K562 (cell line): Measurements from ENCODE around the gene CCDC71L. TPM values are rescaled to one million over a fixed set of nuclear protein-coding genes. Genes with fewer than 3 reads are reported as not detected.

Source experiments
- ATAC-seq: fragments of 200-7000 bp; cut with Tn5 transposase; 3 replicates; pipeline ENCODE4 v1.9.1; 2020; ENCODE audit warnings: moderate library complexity
- BruUV-seq: library from RNA; stranded (reverse); fragments of 400-500 nt; replicated peaks from 2 replicates; lab custom pipeline; 2021; lab: Mats Ljungman, UMichigan
- CTCF ChIA-PET: fragments of 300-600 bp; formaldehyde crosslinking; extraction: SDS; loops from one replicate; lab custom pipeline; 2021; ENCODE audit warnings: low intra/inter-chr PET ratio; lab: Yijun Ruan, JAX
- POLR2A ChIA-PET: fragments of 300-600, 350-650 bp; sonication (Branson Sonifier 250); formaldehyde crosslinking; extraction: SDS; loops from one replicate; lab custom pipeline; 2021; ENCODE audit warnings: antibody characterized with exemption, inconsistent platforms; lab: Yijun Ruan, JAX
- DNase-seq, 4 experiments: peaks; one replicate each; pipeline versions ENCODE4 v3.0.0 to v3.0.0-alpha.2; 2011 to 2018; ENCODE audit warnings: low spot score in 3 of 4, mixed read lengths in 3 of 4; ENCODE audit errors: extremely low read depth in 1 of 4
- FAIRE-seq: peaks from 2 replicates; lab custom pipeline; 2011; peaks lifted over from hg19 to GRCh38; lab: Jason Lieb, UNC
- H2AFZ ChIP-seq: 2 replicates; pipeline ENCODE4 v1.6.0; 2011; ENCODE audit warnings: low read depth, low read length, control low read depth, inconsistent platforms
- H3K27ac ChIP-seq: fragments of 200-600 bp; 3 replicates; pipeline ENCODE4 v1.8.0; 2011; ENCODE audit warnings: low read depth, mild to moderate bottlenecking, control low read depth, inconsistent platforms, low read length, moderate library complexity, mixed read lengths; ENCODE audit errors: extremely low read depth
- H3K27me3 ChIP-seq, 2 experiments: fragments of 300-600 bp in 1 of 2; 2 replicates in 1 of 2; 3 replicates in 1 of 2; pipeline versions ENCODE4 v1.6.0 to v1.8.0; 2011; ENCODE audit warnings: inconsistent platforms in 2 of 2, low read length in 2 of 2, mild to moderate bottlenecking in 1 of 2, mixed read lengths in 1 of 2, moderate library complexity in 1 of 2; ENCODE audit not compliant: control insufficient read depth in 2 of 2, insufficient read depth in 2 of 2
- H3K36me3 ChIP-seq: fragments of 300-600 bp; 3 replicates; pipeline ENCODE4 v1.8.0; 2011; ENCODE audit warnings: mild to moderate bottlenecking, low read length, inconsistent platforms; ENCODE audit not compliant: control insufficient read depth, insufficient read depth
- H3K4me1 ChIP-seq, 2 experiments: fragments of 200-600 bp in 1 of 2; replicated peaks in 1 of 2; 2 replicates in 1 of 2; 3 replicates in 1 of 2; pipeline versions ENCODE4 v1.5.1 to v1.8.0; 2011; ENCODE audit warnings: inconsistent platforms in 2 of 2, low read length in 2 of 2, mild to moderate bottlenecking in 1 of 2, mixed read lengths in 1 of 2, moderate library complexity in 1 of 2; ENCODE audit not compliant: control insufficient read depth in 2 of 2, insufficient read depth in 2 of 2
- H3K4me2 ChIP-seq: 2 replicates; pipeline ENCODE4 v1.6.1; 2011; ENCODE audit warnings: low read length, control low read depth, inconsistent platforms, mixed read lengths; ENCODE audit not compliant: insufficient read depth
- H3K4me3 ChIP-seq: fragments of 200-600 bp; sonication (generic), shearing (Covaris generic); 2 replicates; pipeline ENCODE4 v1.5.1; 2016; ENCODE audit warnings: control low read depth, inconsistent platforms
- H3K79me2 ChIP-seq: fragments of 200-600 bp; 3 replicates; pipeline ENCODE4 v1.8.0; 2011; ENCODE audit warnings: low read length, inconsistent platforms; ENCODE audit not compliant: control insufficient read depth, insufficient read depth
- H3K9ac ChIP-seq, 2 experiments: 2 replicates each; pipeline versions ENCODE4 v1.6.0 to v1.6.1; 2011; ENCODE audit warnings: low read depth in 2 of 2, low read length in 2 of 2, control low read depth in 1 of 2, inconsistent platforms in 1 of 2, mild to moderate bottlenecking in 1 of 2, mixed read lengths in 1 of 2; ENCODE audit not compliant: insufficient read depth in 1 of 2
- H3K9me1 ChIP-seq: one replicate; pipeline ENCODE4 v1.6.0; 2011; ENCODE audit warnings: inconsistent platforms, mild to moderate bottlenecking, low read length, moderate library complexity; ENCODE audit not compliant: control insufficient read depth, insufficient read depth
- H3K9me3 ChIP-seq: replicated peaks from 2 replicates; pipeline ENCODE4 v1.5.1; 2011; ENCODE audit warnings: low read depth, low read length, inconsistent platforms; ENCODE audit not compliant: control insufficient read depth, insufficient read depth
- H4K20me1 ChIP-seq: replicated peaks from 2 replicates; pipeline ENCODE4 v1.6.1; 2011; ENCODE audit warnings: low read length, inconsistent platforms, mixed read lengths; ENCODE audit not compliant: control insufficient read depth, insufficient read depth
- ARNT ChIP-seq, 2 experiments: fragments of 450-650 bp; IDR thresholded peaks; 2 replicates each; pipeline ENCODE4 v1.6.1; 2016; ENCODE audit warnings: mild to moderate bottlenecking in 1 of 2
- CBX2 ChIP-seq: fragments of 200-600 bp; sonication (generic); IDR thresholded peaks from one replicate; pipeline ENCODE4 v1.6.1; 2012; ENCODE audit warnings: mild to moderate bottlenecking, low read length, inconsistent platforms; ENCODE audit not compliant: insufficient read depth, poor library complexity, severe bottlenecking
- EHMT2 ChIP-seq: fragments of 450-650 bp; IDR thresholded peaks from 2 replicates; pipeline ENCODE4 v1.6.1; 2018; ENCODE audit warnings: antibody characterized with exemption
- HLTF ChIP-seq: fragments of 450-650 bp; IDR thresholded peaks from 2 replicates; pipeline ENCODE4 v1.6.1; 2016
- HMG20B ChIP-seq: fragments of 250-450 bp; sonication (Bioruptor Pico); IDR thresholded peaks from 2 replicates; pipeline ENCODE4 v1.5.0; 2021; ENCODE audit warnings: mild to moderate bottlenecking
- ILK ChIP-seq: fragments of 450-650 bp; IDR thresholded peaks from 2 replicates; pipeline ENCODE4 v1.6.1; 2016; ENCODE audit warnings: missing genetic modification characterization, low read depth, mild to moderate bottlenecking, missing compliant biosample characterization, moderate library complexity, borderline replicate concordance
- MLX ChIP-seq, 2 experiments: fragments of 450-650 bp in 1 of 2; sonication (generic) in 1 of 2; formaldehyde crosslinking; conservative IDR thresholded peaks; 2 replicates each; pipeline versions ENCODE4 v1.4.0 to v1.8.1; 2020 to 2022; ENCODE audit warnings: mild to moderate bottlenecking in 1 of 2, missing genetic modification reagents in 1 of 2
- PHTF2 ChIP-seq: fragments of 250-450 bp; sonication (Bioruptor Pico); IDR thresholded peaks from 2 replicates; pipeline ENCODE4 v1.5.0; 2021; ENCODE audit warnings: mild to moderate bottlenecking
- RBM25 ChIP-seq: fragments of 200-400 bp; formaldehyde crosslinking; IDR thresholded peaks from 2 replicates; pipeline ENCODE4 v1.6.1; 2018; ENCODE audit warnings: low read length, low read depth, moderate library complexity; ENCODE audit not compliant: severe bottlenecking
- SETDB1 ChIP-seq: IDR thresholded peaks from one replicate; pipeline ENCODE4 v1.6.1; 2012; ENCODE audit warnings: low read length, control low read depth, inconsistent platforms
- TCF7L2 ChIP-seq: fragments of 150-350 bp; IDR thresholded peaks from 2 replicates; pipeline ENCODE4 v1.6.1; 2016; ENCODE audit warnings: low read depth, mild to moderate bottlenecking, low read length, moderate library complexity
- USF1 ChIP-seq: sonication (generic); formaldehyde crosslinking; IDR thresholded peaks from 2 replicates; pipeline ENCODE4 v1.9.0; 2022; ENCODE audit warnings: mild to moderate bottlenecking, missing genetic modification reagents
- ZC3H11A ChIP-seq: IDR thresholded peaks from 2 replicates; pipeline ENCODE4 v1.6.1; 2012; ENCODE audit warnings: low read depth, low read length, improper control_type of control experiment
- ZNF12 ChIP-seq: sonication (generic); formaldehyde crosslinking; IDR thresholded peaks from 2 replicates; pipeline ENCODE4 v1.4.0; 2020; ENCODE audit warnings: mild to moderate bottlenecking, missing genetic modification reagents
- ZNF282 ChIP-seq: sonication (generic); formaldehyde crosslinking; IDR thresholded peaks from 2 replicates; pipeline ENCODE4 v1.8.1; 2023; ENCODE audit warnings: missing genetic modification reagents
- ZSCAN29 ChIP-seq: fragments of 450-650 bp; IDR thresholded peaks from 2 replicates; pipeline ENCODE4 v1.6.1; 2017
- WGBS: fragments of 100-300 bp; shearing (Covaris generic); methylation state at CpG from one replicate; pipeline ENCODE4 v1.1.6; 2016; ENCODE audit warnings: low coverage, mixed read lengths; ENCODE audit not compliant: insufficient coverage; ENCODE audit errors: missing lambda C conversion rate; 5-methylcytosine and 5-hydroxymethylcytosine counted together
- in situ Hi-C: fragments of 300-500 bp; cut with MboI; formaldehyde crosslinking; loops from 4 replicates; pipeline ENCODE4 v1.15.0; 2018; ENCODE audit warnings: inconsistent platforms, mixed read lengths
- intact Hi-C: fragments of 100-400 bp; cut with micrococcal nuclease; formaldehyde crosslinking; loops from 2 replicates; pipeline ENCODE4 v1.14.2; 2022
- polyA plus RNA-seq, 8 experiments: library from polyadenylated mRNA; depleted of rRNA in 4 of 8; stranded (reverse) in 5 of 8; unstranded in 3 of 8; fragments of >200 nt; fragmentation: Nextera tagmentation in 2 of 8; fragmentation: Illumina TruSeq in 1 of 8; extraction: Ambion mirVana in 2 of 8; extraction: Trizol in 1 of 8; gene quantifications; 2 replicates each; pipeline versions ENCODE4 v1.2.1 to v1.2.3, GENCODE V29; 2011 to 2014; ENCODE audit warnings: inconsistent platforms in 1 of 8, missing spikeins in 1 of 8
- total RNA-seq, 7 experiments: library from RNA; depleted of rRNA in 6 of 7; stranded (reverse); fragments of >200 nt in 6 of 7; fragmentation: Illumina TruSeq in 2 of 7; extraction: Trizol in 2 of 7; gene quantifications; 2 replicates each; pipeline versions ENCODE4 v1.2.1 to v1.2.3, GENCODE V29; 2011 to 2021; ENCODE audit warnings: low replicate concordance in 1 of 7
- TF ChIP-seq, protein P1 (sequence below): fragments of 250-450 bp; sonication (Bioruptor Pico); IDR thresholded peaks from 2 replicates; pipeline ENCODE4 v1.8.0; 2022; ENCODE audit warnings: inconsistent platforms
- TF ChIP-seq, protein P2 (sequence below), 2 experiments: fragments of 450-650 bp in 1 of 2; IDR thresholded peaks; 2 replicates each; pipeline ENCODE4 v1.6.1; 2011 to 2017; ENCODE audit warnings: low read depth in 2 of 2, antibody characterized with exemption in 1 of 2, borderline replicate concordance in 1 of 2, low read length in 1 of 2, mild to moderate bottlenecking in 1 of 2, mixed read lengths in 1 of 2; ENCODE audit not compliant: control insufficient read depth in 1 of 2

The CCDC71L gene
- total and polyA plus RNA-seq, 9 of the 15 experiments (the other 6 are each of a cell fraction or from before 2014, with no cell fraction given), result 5.7 to 108 (median 25.4) TPM

DNA sequence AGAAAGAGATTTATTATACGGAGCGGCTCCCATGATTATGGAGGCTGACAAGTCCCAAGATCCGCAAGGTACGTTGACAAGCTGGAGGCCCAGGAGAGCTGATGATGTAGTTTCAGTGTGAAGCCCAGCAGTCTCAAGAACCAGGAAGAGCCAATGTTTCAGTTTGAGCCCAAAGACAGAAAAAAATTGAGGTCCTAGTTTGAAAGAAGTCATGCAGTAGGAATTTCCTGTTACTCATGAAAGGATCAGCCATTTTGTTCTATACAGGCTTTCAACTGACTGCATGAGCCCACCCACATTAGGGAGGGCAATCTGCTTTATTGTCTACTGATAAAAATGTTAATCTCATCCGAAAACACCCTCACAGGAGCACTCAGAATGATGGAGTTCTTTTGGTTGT lies 51.5 kb downstream of the CCDC71L start:
- H2AFZ ChIP-seq, result peak overlapping the region; percentile 46
- 80% methylated on average over 5 of the region's 5 CpGs for WGBS
- H3K9me3 ChIP-seq, result 0 out of 2 replicates have a peak, but pooled peaks cover 3% of the 10 kb centered on the region
- H3K9me1 ChIP-seq, result no peaks in the 10 kb centered on the region
- ChIA-PET CTCF (no interaction called here), POLR2A (interaction anchor here (0.7 kb wide), 2 partner anchors 66 to 143 kb away, joined by 3 to 4 read pairs; no protein-coding TSS in a partner anchor)
- H3K79me2 ChIP-seq, result no peaks in the 10 kb centered on the region
- no peak overlapping the region for H3K4me2 ChIP-seq
- in situ Hi-C loops, result no loop called here
- DNase-seq (no peak), FAIRE-seq (no peak), ATAC-seq (no peak)
- peaks cover 0 to 19% of the 10 kb centered on the region in 2 experiments; a peak in 4 of 5 replicates for H3K4me1 ChIP-seq
- H3K36me3 ChIP-seq, result no peaks in the 10 kb centered on the region
- H3K27ac ChIP-seq, result no peak overlapping the region
- no TSS peak for BruUV-seq
- no peak overlapping the region for H3K4me3 ChIP-seq
- intact Hi-C loops, result no loop called here
- no peak overlapping the region for H3K9ac ChIP-seq
- no peaks in the 10 kb centered on the region for H3K27me3 ChIP-seq
- H4K20me1 ChIP-seq, result no peaks in the 10 kb centered on the region
- no peak for TF ChIP-seq PHTF2 (CRISPR knock-in tag)
- TF ChIP-seq CBX2, result no peak
- TF ChIP-seq TCF7L2, result no peak
- TF ChIP-seq EHMT2, result no peak
- no peak for TF ChIP-seq ZNF282 (CRISPR knock-in tag)
- TF ChIP-seq, protein P1, sequence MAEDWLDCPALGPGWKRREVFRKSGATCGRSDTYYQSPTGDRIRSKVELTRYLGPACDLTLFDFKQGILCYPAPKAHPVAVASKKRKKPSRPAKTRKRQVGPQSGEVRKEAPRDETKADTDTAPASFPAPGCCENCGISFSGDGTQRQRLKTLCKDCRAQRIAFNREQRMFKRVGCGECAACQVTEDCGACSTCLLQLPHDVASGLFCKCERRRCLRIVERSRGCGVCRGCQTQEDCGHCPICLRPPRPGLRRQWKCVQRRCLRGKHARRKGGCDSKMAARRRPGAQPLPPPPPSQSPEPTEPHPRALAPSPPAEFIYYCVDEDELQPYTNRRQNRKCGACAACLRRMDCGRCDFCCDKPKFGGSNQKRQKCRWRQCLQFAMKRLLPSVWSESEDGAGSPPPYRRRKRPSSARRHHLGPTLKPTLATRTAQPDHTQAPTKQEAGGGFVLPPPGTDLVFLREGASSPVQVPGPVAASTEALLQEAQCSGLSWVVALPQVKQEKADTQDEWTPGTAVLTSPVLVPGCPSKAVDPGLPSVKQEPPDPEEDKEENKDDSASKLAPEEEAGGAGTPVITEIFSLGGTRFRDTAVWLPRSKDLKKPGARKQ (CRISPR knock-in tag), result no peak
- TF ChIP-seq RBM25, result no peak
- no peak for TF ChIP-seq SETDB1
- TF ChIP-seq ZC3H11A, result no peak
- TF ChIP-seq ZSCAN29, result no peak
- TF ChIP-seq, protein P2, sequence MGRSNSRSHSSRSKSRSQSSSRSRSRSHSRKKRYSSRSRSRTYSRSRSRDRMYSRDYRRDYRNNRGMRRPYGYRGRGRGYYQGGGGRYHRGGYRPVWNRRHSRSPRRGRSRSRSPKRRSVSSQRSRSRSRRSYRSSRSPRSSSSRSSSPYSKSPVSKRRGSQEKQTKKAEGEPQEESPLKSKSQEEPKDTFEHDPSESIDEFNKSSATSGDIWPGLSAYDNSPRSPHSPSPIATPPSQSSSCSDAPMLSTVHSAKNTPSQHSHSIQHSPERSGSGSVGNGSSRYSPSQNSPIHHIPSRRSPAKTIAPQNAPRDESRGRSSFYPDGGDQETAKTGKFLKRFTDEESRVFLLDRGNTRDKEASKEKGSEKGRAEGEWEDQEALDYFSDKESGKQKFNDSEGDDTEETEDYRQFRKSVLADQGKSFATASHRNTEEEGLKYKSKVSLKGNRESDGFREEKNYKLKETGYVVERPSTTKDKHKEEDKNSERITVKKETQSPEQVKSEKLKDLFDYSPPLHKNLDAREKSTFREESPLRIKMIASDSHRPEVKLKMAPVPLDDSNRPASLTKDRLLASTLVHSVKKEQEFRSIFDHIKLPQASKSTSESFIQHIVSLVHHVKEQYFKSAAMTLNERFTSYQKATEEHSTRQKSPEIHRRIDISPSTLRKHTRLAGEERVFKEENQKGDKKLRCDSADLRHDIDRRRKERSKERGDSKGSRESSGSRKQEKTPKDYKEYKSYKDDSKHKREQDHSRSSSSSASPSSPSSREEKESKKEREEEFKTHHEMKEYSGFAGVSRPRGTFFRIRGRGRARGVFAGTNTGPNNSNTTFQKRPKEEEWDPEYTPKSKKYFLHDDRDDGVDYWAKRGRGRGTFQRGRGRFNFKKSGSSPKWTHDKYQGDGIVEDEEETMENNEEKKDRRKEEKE (IDR thresholded peaks at IDR 0.05; ENCODE audit: borderline replicate concordance in 1 of 2, control insufficient read depth in 1 of 2, low read depth in 2 of 2, low read length in 1 of 2), result no peak
- no peak for TF ChIP-seq USF1 (CRISPR knock-in tag)
- TF ChIP-seq ZNF12, result no peak
- TF ChIP-seq ARNT (IDR thresholded peaks at IDR 0.05), result no peak
- no peak for TF ChIP-seq MLX (CRISPR knock-in tag; conservative IDR thresholded peaks at IDR 0.05)
- TF ChIP-seq HLTF, result no peak
- no peak for TF ChIP-seq HMG20B (CRISPR knock-in tag)
- TF ChIP-seq ILK (tag), result no peak
